ENCODE data around the gene RWDD4.

Gene RWDD4

DNA sequence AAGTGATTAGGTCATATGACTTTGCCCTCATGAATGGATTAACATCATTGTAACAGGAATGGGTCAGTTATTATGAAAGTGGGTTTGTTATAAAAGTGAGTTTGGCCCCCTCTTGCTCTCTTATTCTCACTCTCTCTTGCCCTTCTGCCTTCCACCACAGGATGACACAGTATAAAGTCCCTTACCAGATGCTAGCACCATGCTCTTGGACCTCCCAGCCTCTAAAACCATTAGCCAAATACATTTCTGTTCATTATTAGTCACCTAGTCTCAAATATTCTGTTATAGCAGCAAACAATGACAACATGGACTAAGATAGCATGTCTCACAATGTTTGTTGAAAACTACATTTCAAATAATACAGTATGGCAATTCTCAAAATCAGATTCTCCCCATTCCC lies 59.7 kb downstream of the RWDD4 start:
- no peak for DNase-seq

DNA sequence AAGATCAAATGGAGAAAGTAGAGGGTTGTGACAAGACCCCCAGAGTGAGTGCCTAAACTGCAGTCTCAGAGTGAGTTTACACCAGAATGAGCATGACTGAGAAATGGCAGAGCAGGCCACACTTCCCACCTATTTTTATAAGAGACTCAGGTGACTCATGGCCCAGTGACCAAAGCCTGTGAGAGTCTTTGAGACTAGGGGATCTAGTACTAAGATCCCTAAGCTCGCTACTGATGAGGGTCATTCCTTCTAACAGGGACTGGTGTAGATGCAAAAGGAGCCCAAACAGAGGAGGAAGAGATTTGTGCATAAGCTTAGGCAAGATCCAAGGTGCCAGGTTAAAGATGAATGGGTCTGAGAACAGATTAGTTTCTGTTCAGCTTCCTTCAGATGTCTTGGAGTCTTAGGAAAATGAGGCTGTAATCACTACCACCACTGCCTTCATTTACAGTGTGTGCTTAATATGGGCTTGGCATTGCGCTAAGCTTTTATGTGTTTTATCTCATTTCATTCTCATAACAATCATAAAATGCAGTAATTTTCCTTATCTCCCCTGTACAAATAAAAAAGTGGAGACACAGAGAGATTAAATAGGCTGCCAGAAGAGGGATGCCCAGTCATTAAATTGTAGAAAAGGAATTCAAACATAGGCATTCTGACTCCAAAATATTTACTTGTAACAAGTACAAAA lies 62.8 kb downstream of the RWDD4 start:
- no peak for DNase-seq

GRCh38 chr4:183594823-183595222 lies 64.2 kb downstream of the RWDD4 start:
- no peak for DNase-seq

- no peak for DNase-seq
These were observed 67.7 kb downstream of the RWDD4 start for GRCh38 chr4:183591301-183591700.
